CD4-positive, alpha-beta T cell treated with Interleukin-10 for 1 hour (primary cell): ENCODE data around the gene PFKFB3.
"Not testable (repeated sequence)": the region's sequence is repeated elsewhere in the genome, so short reads cannot be mapped to it uniquely, and the experiment has no call there.

Experiments used
- DNase-seq: peaks from one replicate; pipeline ENCODE4 v3.0.0-alpha.2; 2020

Gene PFKFB3

GRCh38 chr10:6203331-6204062 is 765 bp downstream of the PFKFB3 start:
- peak; percentile 53 for DNase-seq

GRCh38 chr10:6204063-6204340 is 1.3 kb downstream of the PFKFB3 start:
- DNase-seq: peak; percentile 48

GRCh38 chr10:6204341-6205191 is 1.8 kb downstream of the PFKFB3 start:
- no peak for DNase-seq

- not testable (repeated sequence) for DNase-seq
Observed at GRCh38 chr10:6206486-6206885, 3.8 kb downstream of the PFKFB3 start.

GRCh38 chr10:6207658-6208057 is 4.9 kb downstream of the PFKFB3 start:
- no peak for DNase-seq

- no peak for DNase-seq
Observed at GRCh38 chr10:6208799-6209235, 6.1 kb downstream of the PFKFB3 start.

GRCh38 chr10:6211341-6211670 is 8.6 kb downstream of the PFKFB3 start:
- no peak for DNase-seq

GRCh38 chr10:6211671-6212635 is 9.2 kb downstream of the PFKFB3 start:
- DNase-seq: no peak

GRCh38 chr10:6212806-6213205 is 10.1 kb downstream of the PFKFB3 start:
- no peak for DNase-seq

- no peak for DNase-seq
Observed at GRCh38 chr10:6213257-6213905, 10.6 kb downstream of the PFKFB3 start.

GRCh38 chr10:6213908-6214307 is 11.2 kb downstream of the PFKFB3 start:
- no peak for DNase-seq

GRCh38 chr10:6214612-6215011 is 11.9 kb downstream of the PFKFB3 start:
- no peak for DNase-seq

- DNase-seq: no peak
Observed at GRCh38 chr10:6215241-6215640, 12.5 kb downstream of the PFKFB3 start.

- no peak for DNase-seq
Observed at GRCh38 chr10:6215683-6216484, 13.2 kb downstream of the PFKFB3 start.

- no peak for DNase-seq
Observed at GRCh38 chr10:6216916-6217315, 14.2 kb downstream of the PFKFB3 start.

GRCh38 chr10:6217611-6218010 is 14.9 kb downstream of the PFKFB3 start:
- DNase-seq: no peak

- DNase-seq: no peak
Observed at GRCh38 chr10:6218692-6219493, 16.2 kb downstream of the PFKFB3 start.

- DNase-seq: no peak
Observed at GRCh38 chr10:6219494-6219836, 16.7 kb downstream of the PFKFB3 start.

GRCh38 chr10:6220418-6221191 is 17.9 kb downstream of the PFKFB3 start:
- DNase-seq: no peak

- no peak for DNase-seq
Observed at GRCh38 chr10:6221192-6221940, 18.6 kb downstream of the PFKFB3 start.
